Liver (tissue), 9 donors: ENCODE results near the gene ZPBP2. TPM values are rescaled to one million over a fixed set of nuclear protein-coding genes. Genes with fewer than 3 reads are reported as not detected.
"Not testable (repeated sequence)": the region's sequence is repeated elsewhere in the genome, so short reads cannot be mapped to it uniquely, and the experiment has no call there.

Experiments used
- DNase-seq: peaks from one replicate; pipeline ENCODE4 v3.0.0-alpha.2; 2017; ENCODE audit warnings: low spot score
- H3K27ac ChIP-seq, 2 donors: one replicate each; pipeline ENCODE4 v1.7.0; 2013; ENCODE audit warnings: inconsistent platforms in 2 of 2, low read length in 2 of 2, control low read depth in 1 of 2, low read depth in 1 of 2, mild to moderate bottlenecking in 1 of 2
- H3K27me3 ChIP-seq, 4 donors: one replicate each; pipeline versions ENCODE4 v1.6.1 to v1.7.0; 2013; ENCODE audit warnings: low read length in 3 of 4, inconsistent platforms in 1 of 4, mild to moderate bottlenecking in 1 of 4, moderate library complexity in 1 of 4; ENCODE audit not compliant: control insufficient read depth in 4 of 4, insufficient read depth in 4 of 4
- H3K36me3 ChIP-seq, 4 donors: one replicate each; pipeline versions ENCODE4 v1.6.1 to v1.7.0; 2013; ENCODE audit warnings: low read length in 3 of 4, mild to moderate bottlenecking in 3 of 4, low read depth in 1 of 4, moderate library complexity in 1 of 4; ENCODE audit not compliant: control insufficient read depth in 4 of 4, insufficient read depth in 3 of 4
- H3K4me1 ChIP-seq, 4 donors: one replicate each; pipeline versions ENCODE4 v1.6.1 to v1.7.0; 2013; ENCODE audit warnings: low read length in 3 of 4, mild to moderate bottlenecking in 3 of 4, moderate library complexity in 1 of 4; ENCODE audit not compliant: control insufficient read depth in 4 of 4, insufficient read depth in 4 of 4
- H3K4me3 ChIP-seq, 3 donors: one replicate each; pipeline versions ENCODE4 v1.6.1 to v1.7.0; 2013; ENCODE audit warnings: low read length in 3 of 3, control low read depth in 1 of 3, low read depth in 1 of 3, mild to moderate bottlenecking in 1 of 3
- H3K9ac ChIP-seq, 2 donors: one replicate each; pipeline ENCODE4 v1.7.0; 2013; ENCODE audit warnings: low read length in 2 of 2, mild to moderate bottlenecking in 2 of 2, moderate library complexity in 2 of 2, control low read depth in 1 of 2, low read depth in 1 of 2
- H3K9me3 ChIP-seq, 4 donors: one replicate each; pipeline versions ENCODE4 v1.6.1 to v1.7.0; 2013; ENCODE audit warnings: low read length in 3 of 4; ENCODE audit not compliant: control insufficient read depth in 4 of 4
- CTCF ChIP-seq: fragments of 150-350 bp; IDR thresholded peaks from 2 replicates; pipeline ENCODE4 v1.5.1; 2017; ENCODE audit warnings: improper control_type of control experiment, low read depth, low read length; ENCODE audit not compliant: missing input control
- EGR1 ChIP-seq, 2 donors: IDR thresholded peaks; 2 replicates each; pipeline ENCODE4 v1.6.1; 2016 to 2018; ENCODE audit warnings: antibody characterized with exemption in 2 of 2, low read depth in 2 of 2
- FOXA1 ChIP-seq: IDR thresholded peaks from 2 replicates; pipeline ENCODE4 v1.6.1; 2016; ENCODE audit warnings: antibody characterized with exemption
- FOXA2 ChIP-seq: IDR thresholded peaks from 2 replicates; pipeline ENCODE4 v1.6.1; 2016; ENCODE audit warnings: antibody characterized with exemption
- GABPA ChIP-seq, 2 donors: IDR thresholded peaks in 1 of 2; conservative IDR thresholded peaks in 1 of 2; 2 replicates each; pipeline ENCODE4 v1.6.1; 2016; ENCODE audit warnings: antibody characterized with exemption in 2 of 2, mild to moderate bottlenecking in 1 of 2, moderate library complexity in 1 of 2
- HNF4A ChIP-seq, 2 donors: conservative IDR thresholded peaks; 2 replicates each; pipeline ENCODE4 v1.6.1; 2016; ENCODE audit warnings: antibody characterized with exemption in 2 of 2, mild to moderate bottlenecking in 2 of 2
- HNF4G ChIP-seq: IDR thresholded peaks from 2 replicates; pipeline ENCODE4 v1.6.1; 2016; ENCODE audit warnings: antibody characterized with exemption
- JUND ChIP-seq, 2 donors: IDR thresholded peaks; 2 replicates each; pipeline ENCODE4 v1.6.1; 2016; ENCODE audit warnings: antibody characterized with exemption in 2 of 2
- MAX ChIP-seq: IDR thresholded peaks from 2 replicates; pipeline ENCODE4 v1.6.1; 2016; ENCODE audit warnings: antibody characterized with exemption
- NR2F2 ChIP-seq: IDR thresholded peaks from 2 replicates; pipeline ENCODE4 v1.6.1; 2016; ENCODE audit warnings: antibody characterized with exemption
- RAD21 ChIP-seq, 2 donors: IDR thresholded peaks; 2 replicates each; pipeline ENCODE4 v1.6.1; 2016; ENCODE audit warnings: antibody characterized with exemption in 2 of 2, mild to moderate bottlenecking in 2 of 2
- RXRA ChIP-seq, 2 donors: IDR thresholded peaks; 2 replicates each; pipeline ENCODE4 v1.6.1; 2017 to 2018; ENCODE audit warnings: antibody characterized with exemption in 2 of 2, mild to moderate bottlenecking in 1 of 2
- SP1 ChIP-seq: IDR thresholded peaks from 2 replicates; pipeline ENCODE4 v1.6.1; 2018; ENCODE audit warnings: antibody characterized with exemption, mild to moderate bottlenecking
- TAF1 ChIP-seq: conservative IDR thresholded peaks from 2 replicates; pipeline ENCODE4 v1.6.1; 2016; ENCODE audit warnings: antibody characterized with exemption, mild to moderate bottlenecking
- YY1 ChIP-seq: IDR thresholded peaks from 2 replicates; pipeline ENCODE4 v1.6.1; 2016; ENCODE audit warnings: antibody characterized with exemption, mild to moderate bottlenecking
- WGBS: extraction: QIAGEN DNeasy Blood & Tissue Kit; methylation state at CpG from one replicate; pipeline ENCODE4 v1.1.7; 2013; 5-methylcytosine and 5-hydroxymethylcytosine counted together
- polyA plus RNA-seq, 2 donors: library from polyadenylated mRNA; stranded (reverse) in 1 of 2; unstranded in 1 of 2; fragments of 200-250 nt in 1 of 2; fragments of >200 nt in 1 of 2; fragmentation: Nextera tagmentation in 1 of 2; extraction: Ambion mirVana in 1 of 2; gene quantifications; one replicate each; pipeline versions ENCODE4 v1.2.1 to v1.2.3, GENCODE V29; 2013 to 2015
- total RNA-seq, 2 donors: library from RNA; depleted of rRNA; stranded (reverse); fragments of >200 nt; gene quantifications; one replicate each; pipeline ENCODE4 v1.2.3, GENCODE V29; 2014
- TF ChIP-seq, protein P1 (sequence below): IDR thresholded peaks from 2 replicates; pipeline ENCODE4 v1.6.1; 2016; ENCODE audit warnings: antibody characterized with exemption
- TF ChIP-seq, protein P2 (sequence below): IDR thresholded peaks from 2 replicates; pipeline ENCODE4 v1.6.1; 2016; ENCODE audit warnings: antibody characterized with exemption, mild to moderate bottlenecking
- TF ChIP-seq, protein P3 (sequence below): IDR thresholded peaks from 2 replicates; pipeline ENCODE4 v1.6.1; 2016; ENCODE audit warnings: antibody characterized with exemption
- donor health status: healthy.
- donor health status: healthy.
- donor health status: healthy.
- donor health status: healthy.
- donor health status: healthy.

The ZPBP2 gene
- total and polyA plus RNA-seq, 4 donors, result not detected

DNA sequence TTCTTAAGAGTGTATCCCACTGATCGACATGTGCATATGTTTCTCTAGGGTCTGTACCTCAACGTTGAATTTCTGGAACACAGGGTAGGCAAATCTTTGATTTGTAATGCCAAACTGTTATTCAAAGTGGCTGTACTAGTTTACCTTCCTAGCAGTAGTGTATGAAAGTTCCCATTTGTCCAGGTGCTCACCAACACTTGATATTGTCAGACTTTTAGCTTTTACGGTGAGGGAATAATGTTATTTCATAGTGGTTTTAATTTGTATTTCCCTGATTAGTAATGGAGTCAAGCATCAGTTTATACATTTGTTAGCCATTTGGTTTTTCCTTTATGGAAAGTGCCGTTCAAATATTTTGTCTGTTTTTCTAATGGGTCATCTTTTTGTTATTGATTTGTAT, 30.1 kb downstream of the ZPBP2 start:
- TF ChIP-seq RAD21 (IDR thresholded peaks at IDR 0.05) (no peak), JUND (IDR thresholded peaks at IDR 0.05) (no peak), GABPA (IDR thresholded peaks at IDR 0.05 in 1 of 2, conservative IDR thresholded peaks at IDR 0.05 in 1 of 2) (no peak), RXRA (IDR thresholded peaks at IDR 0.05) (no peak), FOXA1 (no peak), MAX (no peak), SP1 (no peak), CTCF (no peak)
- no peak overlapping the region for H3K4me3 ChIP-seq
- 97% methylated on average over 4 of the region's 4 CpGs for WGBS
- no peak overlapping the region for H3K27ac ChIP-seq
- peaks cover 0 to 2% (median under 1%) of the 10 kb centered on the region in 4 donors for H3K36me3 ChIP-seq
- no peak overlapping the region for H3K9ac ChIP-seq
- H3K27me3 ChIP-seq, result no peaks in the 10 kb centered on the region
- DNase-seq, result no peak
- peaks cover 0 to 1% (median 0%) of the 10 kb centered on the region in 4 donors for H3K4me1 ChIP-seq
- no peaks in the 10 kb centered on the region for H3K9me3 ChIP-seq

DNA sequence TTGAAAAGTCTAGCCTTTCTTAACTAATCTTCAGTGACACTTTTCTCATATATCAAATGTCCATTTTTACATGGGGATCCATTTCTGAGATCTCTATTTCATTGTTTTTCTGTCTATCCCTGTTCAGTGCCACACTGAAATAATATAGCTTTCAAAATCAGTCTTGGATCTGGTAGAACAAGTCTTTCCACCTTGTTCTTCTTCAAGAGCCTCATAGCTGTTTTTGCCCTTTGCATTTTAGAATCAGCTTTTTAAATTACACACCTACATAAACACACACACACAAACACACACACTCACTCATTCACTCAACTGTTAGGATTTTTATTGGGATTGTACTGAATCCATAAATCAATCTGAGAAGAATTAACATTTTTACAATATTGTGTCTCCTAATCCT, 31.2 kb downstream of the ZPBP2 start:
- TF ChIP-seq RAD21 (IDR thresholded peaks at IDR 0.05) (no peak), SP1 (no peak), NR2F2 (no peak), FOXA1 (no peak), MAX (no peak), JUND (IDR thresholded peaks at IDR 0.05) (no peak), YY1 (no peak), CTCF (no peak), FOXA2 (no peak), HNF4A (conservative IDR thresholded peaks at IDR 0.05) (no peak), HNF4G (no peak), TAF1 (no peak), RXRA (IDR thresholded peaks at IDR 0.05) (no peak), GABPA (IDR thresholded peaks at IDR 0.05 in 1 of 2, conservative IDR thresholded peaks at IDR 0.05 in 1 of 2) (no peak), EGR1 (IDR thresholded peaks at IDR 0.05; ENCODE audit: low read depth in 2 of 2) (no peak)
- TF ChIP-seq, protein P1, sequence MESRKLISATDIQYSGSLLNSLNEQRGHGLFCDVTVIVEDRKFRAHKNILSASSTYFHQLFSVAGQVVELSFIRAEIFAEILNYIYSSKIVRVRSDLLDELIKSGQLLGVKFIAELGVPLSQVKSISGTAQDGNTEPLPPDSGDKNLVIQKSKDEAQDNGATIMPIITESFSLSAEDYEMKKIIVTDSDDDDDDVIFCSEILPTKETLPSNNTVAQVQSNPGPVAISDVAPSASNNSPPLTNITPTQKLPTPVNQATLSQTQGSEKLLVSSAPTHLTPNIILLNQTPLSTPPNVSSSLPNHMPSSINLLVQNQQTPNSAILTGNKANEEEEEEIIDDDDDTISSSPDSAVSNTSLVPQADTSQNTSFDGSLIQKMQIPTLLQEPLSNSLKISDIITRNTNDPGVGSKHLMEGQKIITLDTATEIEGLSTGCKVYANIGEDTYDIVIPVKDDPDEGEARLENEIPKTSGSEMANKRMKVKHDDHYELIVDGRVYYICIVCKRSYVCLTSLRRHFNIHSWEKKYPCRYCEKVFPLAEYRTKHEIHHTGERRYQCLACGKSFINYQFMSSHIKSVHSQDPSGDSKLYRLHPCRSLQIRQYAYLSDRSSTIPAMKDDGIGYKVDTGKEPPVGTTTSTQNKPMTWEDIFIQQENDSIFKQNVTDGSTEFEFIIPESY, result no peak
- TF ChIP-seq, protein P2, sequence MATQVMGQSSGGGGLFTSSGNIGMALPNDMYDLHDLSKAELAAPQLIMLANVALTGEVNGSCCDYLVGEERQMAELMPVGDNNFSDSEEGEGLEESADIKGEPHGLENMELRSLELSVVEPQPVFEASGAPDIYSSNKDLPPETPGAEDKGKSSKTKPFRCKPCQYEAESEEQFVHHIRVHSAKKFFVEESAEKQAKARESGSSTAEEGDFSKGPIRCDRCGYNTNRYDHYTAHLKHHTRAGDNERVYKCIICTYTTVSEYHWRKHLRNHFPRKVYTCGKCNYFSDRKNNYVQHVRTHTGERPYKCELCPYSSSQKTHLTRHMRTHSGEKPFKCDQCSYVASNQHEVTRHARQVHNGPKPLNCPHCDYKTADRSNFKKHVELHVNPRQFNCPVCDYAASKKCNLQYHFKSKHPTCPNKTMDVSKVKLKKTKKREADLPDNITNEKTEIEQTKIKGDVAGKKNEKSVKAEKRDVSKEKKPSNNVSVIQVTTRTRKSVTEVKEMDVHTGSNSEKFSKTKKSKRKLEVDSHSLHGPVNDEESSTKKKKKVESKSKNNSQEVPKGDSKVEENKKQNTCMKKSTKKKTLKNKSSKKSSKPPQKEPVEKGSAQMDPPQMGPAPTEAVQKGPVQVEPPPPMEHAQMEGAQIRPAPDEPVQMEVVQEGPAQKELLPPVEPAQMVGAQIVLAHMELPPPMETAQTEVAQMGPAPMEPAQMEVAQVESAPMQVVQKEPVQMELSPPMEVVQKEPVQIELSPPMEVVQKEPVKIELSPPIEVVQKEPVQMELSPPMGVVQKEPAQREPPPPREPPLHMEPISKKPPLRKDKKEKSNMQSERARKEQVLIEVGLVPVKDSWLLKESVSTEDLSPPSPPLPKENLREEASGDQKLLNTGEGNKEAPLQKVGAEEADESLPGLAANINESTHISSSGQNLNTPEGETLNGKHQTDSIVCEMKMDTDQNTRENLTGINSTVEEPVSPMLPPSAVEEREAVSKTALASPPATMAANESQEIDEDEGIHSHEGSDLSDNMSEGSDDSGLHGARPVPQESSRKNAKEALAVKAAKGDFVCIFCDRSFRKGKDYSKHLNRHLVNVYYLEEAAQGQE, result no peak
- TF ChIP-seq, protein P3, sequence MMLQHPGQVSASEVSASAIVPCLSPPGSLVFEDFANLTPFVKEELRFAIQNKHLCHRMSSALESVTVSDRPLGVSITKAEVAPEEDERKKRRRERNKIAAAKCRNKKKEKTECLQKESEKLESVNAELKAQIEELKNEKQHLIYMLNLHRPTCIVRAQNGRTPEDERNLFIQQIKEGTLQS, result no peak
- no peaks in the 10 kb centered on the region for H3K9me3 ChIP-seq

GRCh38 chr17:39902027-39902426, 34.0 kb downstream of the ZPBP2 start:
- Histone ChIP-seq H3K36me3 (peaks cover 0 to 14% (median 5%) of the 10 kb centered on the region in 4 donors), H3K4me1 (peaks cover 0 to 15% (median 6%) of the 10 kb centered on the region in 4 donors)
- DNase-seq, H3K9ac ChIP-seq, H3K4me3 ChIP-seq, H3K27ac ChIP-seq, H3K27me3 ChIP-seq, H3K9me3 ChIP-seq: not testable (repeated sequence)
- 93% methylated on average over 2 of the region's 2 CpGs for WGBS

More for the DNA sequence above, 31.2 kb downstream of the ZPBP2 start:
- no peaks in the 10 kb centered on the region for H3K27me3 ChIP-seq
- H3K27ac ChIP-seq, result no peak overlapping the region
- H3K4me1 ChIP-seq, result peaks cover 0 to 1% (median under 1%) of the 10 kb centered on the region in 4 donors
- no peak overlapping the region for H3K9ac ChIP-seq
- no peak overlapping the region for H3K4me3 ChIP-seq
- no peak for DNase-seq
- peaks cover 0 to 7% (median 2%) of the 10 kb centered on the region in 4 donors for H3K36me3 ChIP-seq
